Thyroid gland (tissue), 4 donors: ENCODE results near the gene SLCO3A1.

Source experiments
- POLR2A ChIP-seq, 2 donors: fragments of 450-650 bp; IDR thresholded peaks; one replicate each; pipeline ENCODE4 v1.6.1; 2017; ENCODE audit warnings: antibody characterized with exemption in 2 of 2, mild to moderate bottlenecking in 2 of 2, moderate library complexity in 1 of 2
- TF ChIP-seq, protein P1 (sequence below), 6 experiments: fragments of 200-600 bp in 3 of 6; fragments of 450-650 bp in 3 of 6; sonication (generic) in 3 of 6; IDR thresholded peaks; one replicate each; pipeline ENCODE4 v1.5.1; 2016 to 2019; ENCODE audit warnings: antibody characterized with exemption in 6 of 6, mild to moderate bottlenecking in 2 of 6, inconsistent platforms in 1 of 6, moderate library complexity in 1 of 6

DNA sequence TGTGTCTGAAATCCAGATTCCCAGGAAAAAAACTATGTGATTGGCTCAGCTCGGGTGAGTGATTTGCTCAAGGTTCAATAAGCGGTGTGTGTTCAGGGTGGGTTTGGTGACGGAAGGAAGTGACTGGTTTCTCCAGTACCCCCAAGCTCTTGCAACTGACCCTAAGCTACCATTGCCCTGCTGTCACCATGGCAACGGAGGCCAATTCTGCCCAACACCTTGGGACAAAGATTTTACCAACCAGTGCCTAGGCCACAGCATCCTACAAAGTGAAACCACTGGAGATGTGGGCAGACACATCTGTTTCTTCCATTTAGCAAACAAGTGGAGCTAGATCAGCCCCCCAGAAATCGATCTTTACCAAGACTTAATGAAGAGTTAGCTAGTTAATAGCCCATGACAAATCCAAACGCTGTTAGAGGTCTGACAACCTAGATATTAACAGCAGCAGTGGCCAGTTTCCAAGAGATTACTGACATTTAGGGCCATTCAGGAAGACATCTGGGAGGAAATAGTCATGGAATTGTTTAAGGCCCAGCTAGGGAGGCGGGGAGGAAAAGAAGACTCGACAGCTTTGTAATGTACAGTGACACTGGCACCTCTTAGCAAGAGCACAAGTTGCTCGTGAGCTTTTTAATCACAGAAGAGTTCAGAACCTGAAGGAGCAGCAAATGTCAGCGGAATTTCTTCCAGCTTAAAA, 195.9 kb downstream of the SLCO3A1 start:
- TF ChIP-seq, protein P1, sequence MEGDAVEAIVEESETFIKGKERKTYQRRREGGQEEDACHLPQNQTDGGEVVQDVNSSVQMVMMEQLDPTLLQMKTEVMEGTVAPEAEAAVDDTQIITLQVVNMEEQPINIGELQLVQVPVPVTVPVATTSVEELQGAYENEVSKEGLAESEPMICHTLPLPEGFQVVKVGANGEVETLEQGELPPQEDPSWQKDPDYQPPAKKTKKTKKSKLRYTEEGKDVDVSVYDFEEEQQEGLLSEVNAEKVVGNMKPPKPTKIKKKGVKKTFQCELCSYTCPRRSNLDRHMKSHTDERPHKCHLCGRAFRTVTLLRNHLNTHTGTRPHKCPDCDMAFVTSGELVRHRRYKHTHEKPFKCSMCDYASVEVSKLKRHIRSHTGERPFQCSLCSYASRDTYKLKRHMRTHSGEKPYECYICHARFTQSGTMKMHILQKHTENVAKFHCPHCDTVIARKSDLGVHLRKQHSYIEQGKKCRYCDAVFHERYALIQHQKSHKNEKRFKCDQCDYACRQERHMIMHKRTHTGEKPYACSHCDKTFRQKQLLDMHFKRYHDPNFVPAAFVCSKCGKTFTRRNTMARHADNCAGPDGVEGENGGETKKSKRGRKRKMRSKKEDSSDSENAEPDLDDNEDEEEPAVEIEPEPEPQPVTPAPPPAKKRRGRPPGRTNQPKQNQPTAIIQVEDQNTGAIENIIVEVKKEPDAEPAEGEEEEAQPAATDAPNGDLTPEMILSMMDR (IDR thresholded peaks at IDR 0.05): no peak
- TF ChIP-seq POLR2A (IDR thresholded peaks at IDR 0.05): no peak
